HepG2 (cell line): ENCODE data around the gene FAM124A.

Experiments
- CEBPZ ChIP-seq: IDR thresholded peaks from 2 replicates; pipeline ENCODE4 v1.6.1; 2012; ENCODE audit warnings: low read length, improper control_type of control experiment
- HNRNPL ChIP-seq: fragments of 200-400 bp; formaldehyde crosslinking; IDR thresholded peaks from 2 replicates; pipeline ENCODE4 v1.6.1; 2017; ENCODE audit warnings: mild to moderate bottlenecking, low read depth, low read length
- POLR2A ChIP-seq, 2 experiments: IDR thresholded peaks; 2 replicates each; pipeline ENCODE4 v1.6.1; 2011; ENCODE audit warnings: low read depth in 2 of 2, low read length in 2 of 2, mild to moderate bottlenecking in 1 of 2, moderate library complexity in 1 of 2; ENCODE audit not compliant: insufficient read depth in 1 of 2
- TCF12 ChIP-seq, 2 experiments: fragments of 450-650 bp in 1 of 2; sonication (generic) in 1 of 2; formaldehyde crosslinking in 1 of 2; IDR thresholded peaks; 2 replicates each; pipeline versions ENCODE4 v1.6.1 to v1.8.0; 2017 to 2022; ENCODE audit warnings: antibody characterized with exemption in 1 of 2, mild to moderate bottlenecking in 1 of 2, missing genetic modification reagents in 1 of 2, moderate library complexity in 1 of 2
- TP53 ChIP-seq: sonication (generic); formaldehyde crosslinking; conservative IDR thresholded peaks from 2 replicates; pipeline ENCODE4 v1.4.0; 2020; ENCODE audit warnings: missing genetic modification reagents
- TF ChIP-seq, protein P1 (sequence below): IDR thresholded peaks from 2 replicates; pipeline ENCODE4 v1.6.1; 2016; ENCODE audit warnings: missing biosample characterization, missing genetic modification reagents, low read depth
- TF ChIP-seq, protein P2 (sequence below): fragments of 450-650 bp; IDR thresholded peaks from 2 replicates; pipeline ENCODE4 v1.6.1; 2016
- TF ChIP-seq, protein P3 (sequence below): sonication (generic); formaldehyde crosslinking; IDR thresholded peaks from 2 replicates; pipeline ENCODE4 v1.4.0; 2020; ENCODE audit warnings: missing genetic modification reagents, mild to moderate bottlenecking, borderline replicate concordance

DNA sequence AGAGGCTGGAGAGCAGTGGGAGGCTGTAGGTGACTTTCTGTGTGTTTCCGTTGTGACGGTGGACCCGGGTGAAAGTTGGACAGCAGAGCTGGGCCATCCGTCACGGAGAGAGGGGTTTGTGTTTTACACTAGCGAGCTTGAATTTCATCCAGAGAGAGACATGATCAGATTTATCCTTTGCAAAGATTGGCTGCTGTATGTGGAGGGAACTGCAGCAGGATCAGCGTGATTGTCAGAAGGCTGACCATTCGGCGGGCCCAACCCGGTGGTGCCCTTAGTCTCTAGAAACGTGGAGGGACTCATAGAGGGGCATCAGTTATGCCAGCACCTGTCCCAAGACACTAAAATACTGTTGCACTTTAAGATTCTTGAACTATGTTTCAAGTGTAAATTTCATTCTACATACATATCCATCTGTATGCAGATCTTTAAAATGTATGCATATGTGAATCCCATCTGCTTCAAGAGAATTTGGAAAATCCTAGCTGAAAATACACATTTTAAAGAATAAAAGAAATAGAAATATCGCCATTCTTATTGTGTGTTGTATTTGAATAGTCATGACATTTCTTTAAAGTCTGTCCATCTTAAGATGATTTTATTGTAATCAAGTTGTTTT is 7.0 kb downstream of the FAM124A start:
- TF ChIP-seq TP53 (no peak), HNRNPL (no peak), CEBPZ (no peak), POLR2A (IDR thresholded peaks at IDR 0.05; ENCODE audit: insufficient read depth in 1 of 2, low read depth in 2 of 2, low read length in 2 of 2) (no peak), TCF12 (IDR thresholded peaks at IDR 0.05) (no peak), TCF12 (CRISPR knock-in tag; IDR thresholded peaks at IDR 0.05) (no peak)
- TF ChIP-seq, protein P1, sequence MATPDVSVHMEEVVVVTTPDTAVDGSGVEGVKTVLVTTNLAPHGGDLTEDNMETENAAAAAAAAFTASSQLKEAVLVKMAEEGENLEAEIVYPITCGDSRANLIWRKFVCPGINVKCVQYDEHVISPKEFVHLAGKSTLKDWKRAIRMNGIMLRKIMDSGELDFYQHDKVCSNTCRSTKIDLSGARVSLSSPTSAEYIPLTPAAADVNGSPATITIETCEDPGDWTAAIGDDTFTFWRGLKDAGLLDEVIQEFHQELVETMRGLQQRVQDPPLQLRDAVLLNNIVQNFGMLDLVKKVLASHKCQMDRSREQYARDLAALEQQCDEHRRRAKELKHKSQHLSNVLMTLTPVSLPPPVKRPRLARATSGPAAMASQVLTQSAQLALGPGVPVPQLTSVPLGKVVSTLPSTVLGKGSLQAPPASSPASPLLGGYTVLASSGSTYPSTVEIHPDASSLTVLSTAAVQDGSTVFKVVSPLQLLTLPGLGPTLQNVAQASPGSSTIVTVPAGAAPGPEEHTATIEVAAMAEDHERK (CRISPR knock-in tag) = no peak
- TF ChIP-seq, protein P2, sequence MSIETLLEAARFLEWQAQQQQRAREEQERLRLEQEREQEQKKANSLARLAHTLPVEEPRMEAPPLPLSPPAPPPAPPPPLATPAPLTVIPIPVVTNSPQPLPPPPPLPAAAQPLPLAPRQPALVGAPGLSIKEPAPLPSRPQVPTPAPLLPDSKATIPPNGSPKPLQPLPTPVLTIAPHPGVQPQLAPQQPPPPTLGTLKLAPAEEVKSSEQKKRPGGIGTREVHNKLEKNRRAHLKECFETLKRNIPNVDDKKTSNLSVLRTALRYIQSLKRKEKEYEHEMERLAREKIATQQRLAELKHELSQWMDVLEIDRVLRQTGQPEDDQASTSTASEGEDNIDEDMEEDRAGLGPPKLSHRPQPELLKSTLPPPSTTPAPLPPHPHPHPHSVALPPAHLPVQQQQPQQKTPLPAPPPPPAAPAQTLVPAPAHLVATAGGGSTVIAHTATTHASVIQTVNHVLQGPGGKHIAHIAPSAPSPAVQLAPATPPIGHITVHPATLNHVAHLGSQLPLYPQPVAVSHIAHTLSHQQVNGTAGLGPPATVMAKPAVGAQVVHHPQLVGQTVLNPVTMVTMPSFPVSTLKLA = no peak
- TF ChIP-seq, protein P3, sequence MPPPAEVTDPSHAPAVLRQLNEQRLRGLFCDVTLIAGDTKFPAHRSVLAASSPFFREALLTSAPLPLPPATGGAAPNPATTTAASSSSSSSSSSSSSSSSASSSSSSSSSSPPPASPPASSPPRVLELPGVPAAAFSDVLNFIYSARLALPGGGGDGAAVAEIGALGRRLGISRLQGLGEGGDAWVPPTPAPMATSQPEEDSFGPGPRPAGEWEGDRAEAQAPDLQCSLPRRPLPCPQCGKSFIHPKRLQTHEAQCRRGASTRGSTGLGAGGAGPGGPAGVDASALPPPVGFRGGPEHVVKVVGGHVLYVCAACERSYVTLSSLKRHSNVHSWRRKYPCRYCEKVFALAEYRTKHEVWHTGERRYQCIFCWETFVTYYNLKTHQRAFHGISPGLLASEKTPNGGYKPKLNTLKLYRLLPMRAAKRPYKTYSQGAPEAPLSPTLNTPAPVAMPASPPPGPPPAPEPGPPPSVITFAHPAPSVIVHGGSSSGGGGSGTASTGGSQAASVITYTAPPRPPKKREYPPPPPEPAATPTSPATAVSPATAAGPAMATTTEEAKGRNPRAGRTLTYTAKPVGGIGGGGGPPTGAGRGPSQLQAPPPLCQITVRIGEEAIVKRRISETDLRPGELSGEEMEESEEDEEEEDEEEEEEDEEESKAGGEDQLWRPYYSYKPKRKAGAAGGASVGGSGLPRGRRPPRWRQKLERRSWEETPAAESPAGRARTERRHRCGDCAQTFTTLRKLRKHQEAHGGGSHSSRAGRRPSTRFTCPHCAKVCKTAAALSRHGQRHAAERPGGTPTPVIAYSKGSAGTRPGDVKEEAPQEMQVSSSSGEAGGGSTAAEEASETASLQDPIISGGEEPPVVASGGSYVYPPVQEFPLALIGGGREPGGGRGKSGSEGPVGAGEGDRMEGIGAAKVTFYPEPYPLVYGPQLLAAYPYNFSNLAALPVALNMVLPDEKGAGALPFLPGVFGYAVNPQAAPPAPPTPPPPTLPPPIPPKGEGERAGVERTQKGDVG (CRISPR knock-in tag) = no peak
